Measurements from ENCODE around the gene DGKI.

- no peak for TF ChIP-seq POLR2A (IDR thresholded peaks at IDR 0.05)
- TF ChIP-seq, protein P1, sequence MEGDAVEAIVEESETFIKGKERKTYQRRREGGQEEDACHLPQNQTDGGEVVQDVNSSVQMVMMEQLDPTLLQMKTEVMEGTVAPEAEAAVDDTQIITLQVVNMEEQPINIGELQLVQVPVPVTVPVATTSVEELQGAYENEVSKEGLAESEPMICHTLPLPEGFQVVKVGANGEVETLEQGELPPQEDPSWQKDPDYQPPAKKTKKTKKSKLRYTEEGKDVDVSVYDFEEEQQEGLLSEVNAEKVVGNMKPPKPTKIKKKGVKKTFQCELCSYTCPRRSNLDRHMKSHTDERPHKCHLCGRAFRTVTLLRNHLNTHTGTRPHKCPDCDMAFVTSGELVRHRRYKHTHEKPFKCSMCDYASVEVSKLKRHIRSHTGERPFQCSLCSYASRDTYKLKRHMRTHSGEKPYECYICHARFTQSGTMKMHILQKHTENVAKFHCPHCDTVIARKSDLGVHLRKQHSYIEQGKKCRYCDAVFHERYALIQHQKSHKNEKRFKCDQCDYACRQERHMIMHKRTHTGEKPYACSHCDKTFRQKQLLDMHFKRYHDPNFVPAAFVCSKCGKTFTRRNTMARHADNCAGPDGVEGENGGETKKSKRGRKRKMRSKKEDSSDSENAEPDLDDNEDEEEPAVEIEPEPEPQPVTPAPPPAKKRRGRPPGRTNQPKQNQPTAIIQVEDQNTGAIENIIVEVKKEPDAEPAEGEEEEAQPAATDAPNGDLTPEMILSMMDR (IDR thresholded peaks at IDR 0.05) = no peak
Measured at GRCh38 chr7:137669706-137670105, 177.1 kb downstream of the DGKI start.
